Kasumi-1 (cell line): ENCODE results near the gene ABCA13.

Experiments
- DNase-seq, 2 experiments: peaks; one replicate each; lab custom pipeline; 2025; lab: John Stamatoyannopoulos, UW

The ABCA13 gene

GRCh38 chr7:48366096-48366495 is 194.8 kb downstream of the ABCA13 start:
- no peak for DNase-seq

- DNase-seq: no peak
These were observed 205.0 kb downstream of the ABCA13 start for GRCh38 chr7:48376263-48376662.

DNA sequence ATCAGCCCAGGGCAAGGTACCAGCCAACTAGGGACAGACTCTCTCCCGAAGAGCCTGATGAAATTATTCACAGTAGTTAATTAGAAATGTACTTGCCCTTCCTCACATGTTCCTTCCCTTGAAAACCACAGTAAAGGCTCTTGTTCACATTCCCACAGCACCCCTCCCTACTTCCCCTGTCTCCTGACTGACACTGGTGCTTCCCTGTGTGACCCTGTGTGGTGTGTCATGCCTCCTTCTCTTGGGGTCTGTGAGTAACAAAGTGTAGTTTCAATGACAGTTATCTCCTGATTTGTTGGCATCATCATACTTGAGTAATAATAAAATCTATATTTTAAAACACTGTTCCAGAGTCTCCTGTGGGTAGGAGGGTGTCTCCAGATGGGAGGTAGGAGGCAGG is 209.7 kb downstream of the ABCA13 start:
- DNase-seq: peak; percentile 7 to 9

GRCh38 chr7:48381571-48381970 is 210.3 kb downstream of the ABCA13 start:
- DNase-seq: no peak

DNA sequence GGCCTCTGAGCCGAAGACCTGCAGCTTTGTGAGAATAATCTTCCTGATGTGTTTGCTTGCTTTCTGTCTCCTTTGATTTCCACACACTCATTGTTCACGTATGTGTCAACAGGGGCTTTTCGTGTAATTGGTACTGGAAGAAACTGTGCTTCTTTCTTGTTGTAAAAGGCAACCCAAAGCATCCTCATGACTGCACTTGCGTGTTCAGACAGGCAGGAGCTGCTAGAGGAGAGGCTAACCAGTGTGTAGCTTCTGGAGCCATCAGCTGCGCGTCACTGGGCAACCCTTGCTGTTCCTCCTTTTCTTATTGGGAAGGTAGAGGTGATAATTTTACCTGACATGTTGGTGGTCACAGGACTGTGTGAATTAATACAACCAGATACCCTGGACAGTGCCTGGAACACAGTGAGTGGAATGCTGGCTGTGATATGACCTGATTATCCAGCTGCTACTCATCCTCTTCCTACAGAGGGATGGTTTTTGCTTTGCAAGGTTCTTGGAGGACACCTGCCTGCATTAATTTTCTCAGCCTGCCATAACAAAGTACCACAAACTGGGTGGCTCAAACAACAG is 213.0 kb downstream of the ABCA13 start:
- no peak for DNase-seq

- DNase-seq: no peak
These were observed 216.7 kb downstream of the ABCA13 start for GRCh38 chr7:48387932-48388331.

DNA sequence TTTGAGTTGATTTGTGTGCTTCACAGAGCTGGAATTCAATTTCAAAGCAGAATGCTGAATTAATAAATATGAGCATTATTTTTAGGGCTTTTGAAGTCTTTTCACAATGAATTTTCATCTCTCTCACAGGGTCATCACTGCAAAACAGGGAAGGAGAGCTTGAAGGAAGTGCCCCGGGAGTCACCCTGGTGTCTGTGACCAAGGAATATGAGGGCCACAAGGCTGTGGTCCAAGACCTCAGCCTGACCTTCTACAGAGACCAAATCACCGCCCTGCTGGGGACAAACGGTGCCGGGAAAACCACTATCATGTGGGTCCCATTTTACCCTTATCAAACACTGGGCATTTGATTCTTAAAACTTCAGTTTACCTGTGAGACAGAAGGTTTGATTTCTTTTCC is 217.7 kb downstream of the ABCA13 start:
- DNase-seq: no peak

GRCh38 chr7:48389977-48390376 is 218.7 kb downstream of the ABCA13 start:
- peak; percentile 81 to 83 for DNase-seq

DNA sequence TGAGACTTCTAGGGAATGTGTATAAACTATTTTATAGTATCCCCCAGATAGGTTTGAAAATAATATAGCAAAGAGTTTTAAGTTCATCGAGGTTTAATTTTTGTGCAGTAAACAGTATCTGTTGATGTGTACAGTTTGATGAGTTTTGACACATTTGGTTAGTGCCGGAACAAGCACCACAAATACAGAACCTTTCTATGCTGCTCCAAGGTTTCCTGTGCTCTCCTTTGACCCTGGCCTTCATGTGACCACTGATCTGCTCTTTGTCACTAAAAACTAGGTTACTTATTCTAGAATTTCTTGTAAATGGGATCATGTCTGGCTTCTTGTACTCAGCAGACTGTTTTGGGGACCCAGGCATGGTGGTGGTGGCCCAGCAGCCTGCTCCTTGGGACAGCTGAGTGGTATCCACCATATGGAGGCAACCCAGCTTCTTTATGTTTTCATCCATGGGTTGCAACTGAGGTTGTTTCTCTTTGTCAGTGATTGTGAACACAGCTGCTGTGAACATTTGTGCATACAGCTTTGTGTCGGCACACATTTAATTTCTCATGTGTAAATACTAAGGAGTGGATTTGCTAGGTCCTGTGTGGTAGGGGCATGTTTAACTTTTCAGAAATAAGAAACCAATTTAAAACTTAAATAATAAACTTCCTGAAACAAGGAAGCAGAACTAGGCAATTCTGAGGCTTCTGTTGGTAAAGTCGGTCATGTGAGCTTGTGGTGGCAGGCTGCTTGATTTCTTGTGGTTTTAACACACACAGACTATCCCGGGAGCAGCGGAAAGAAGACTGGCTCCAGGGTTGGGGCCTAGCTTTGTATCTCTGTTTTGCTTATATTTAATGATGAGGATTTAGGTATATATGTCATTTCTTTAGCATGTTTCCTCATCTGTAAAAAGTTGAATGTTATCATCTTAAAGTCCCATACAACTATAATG is 219.4 kb downstream of the ABCA13 start:
- peak; percentile 87 to 93 for DNase-seq

DNA sequence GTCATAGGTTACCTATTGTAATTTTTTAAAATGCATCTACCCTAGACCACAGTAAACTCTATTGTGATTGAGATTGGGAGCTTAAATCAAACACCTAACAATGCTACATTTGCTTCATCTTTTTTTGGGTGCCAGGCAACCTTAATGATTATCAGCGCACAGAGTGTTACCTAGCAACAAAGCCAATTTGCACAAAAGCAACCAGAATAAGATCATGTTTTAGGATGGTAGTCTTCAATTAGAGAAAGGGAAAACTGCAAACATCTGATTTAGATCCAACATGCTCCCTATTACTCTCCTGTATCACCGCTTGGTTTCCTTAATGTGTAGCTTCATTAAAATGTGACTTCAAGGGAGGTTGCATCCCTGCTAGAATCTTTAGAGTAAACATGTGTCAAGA is 226.9 kb downstream of the ABCA13 start:
- no peak for DNase-seq

GRCh38 chr7:48402721-48403120 is 231.5 kb downstream of the ABCA13 start:
- no peak for DNase-seq

- DNase-seq: no peak
These were observed 237.5 kb downstream of the ABCA13 start for GRCh38 chr7:48408731-48409130.

DNA sequence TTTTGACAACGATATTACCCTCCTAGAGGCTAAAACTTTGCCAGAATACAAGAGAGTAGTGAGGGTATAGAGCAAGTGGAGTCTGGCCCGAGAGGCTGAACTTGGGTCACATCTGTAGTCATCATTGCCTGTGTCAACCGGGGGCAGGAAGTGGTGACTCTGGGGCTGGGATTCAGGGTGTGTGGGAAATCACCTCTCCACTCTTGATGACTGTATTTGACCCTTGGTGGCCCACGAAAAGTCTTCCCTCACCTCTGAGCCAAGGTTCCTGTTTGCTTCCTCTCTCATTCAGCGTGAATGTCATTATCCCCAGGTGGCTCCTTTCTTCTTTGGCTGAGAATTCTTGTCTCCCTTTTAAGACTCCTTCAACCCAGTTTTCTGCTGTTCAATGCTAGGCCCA is 240.4 kb downstream of the ABCA13 start:
- no peak for DNase-seq

GRCh38 chr7:48414011-48414732 is 242.9 kb downstream of the ABCA13 start:
- DNase-seq: no peak

GRCh38 chr7:48416327-48416908 is 245.2 kb downstream of the ABCA13 start:
- no peak for DNase-seq

DNA sequence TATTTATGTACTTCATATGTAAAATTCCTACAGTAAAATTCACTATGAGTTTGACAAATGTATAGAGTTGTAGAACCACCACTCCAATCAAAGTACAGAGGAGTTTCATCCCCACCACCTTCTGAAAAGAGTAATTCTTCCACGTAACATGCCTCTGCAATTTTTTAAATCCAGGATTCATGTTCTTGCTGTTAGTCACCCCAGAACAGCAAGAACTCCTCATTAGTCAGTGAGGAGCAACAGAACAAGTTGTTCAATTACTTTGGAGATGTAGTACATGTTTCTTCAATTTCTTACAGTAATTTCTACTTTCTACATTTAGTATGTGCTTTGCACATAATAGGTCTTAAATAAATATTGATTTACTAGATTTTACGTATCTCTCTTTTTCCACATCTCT is 248.1 kb downstream of the ABCA13 start:
- DNase-seq: no peak

DNA sequence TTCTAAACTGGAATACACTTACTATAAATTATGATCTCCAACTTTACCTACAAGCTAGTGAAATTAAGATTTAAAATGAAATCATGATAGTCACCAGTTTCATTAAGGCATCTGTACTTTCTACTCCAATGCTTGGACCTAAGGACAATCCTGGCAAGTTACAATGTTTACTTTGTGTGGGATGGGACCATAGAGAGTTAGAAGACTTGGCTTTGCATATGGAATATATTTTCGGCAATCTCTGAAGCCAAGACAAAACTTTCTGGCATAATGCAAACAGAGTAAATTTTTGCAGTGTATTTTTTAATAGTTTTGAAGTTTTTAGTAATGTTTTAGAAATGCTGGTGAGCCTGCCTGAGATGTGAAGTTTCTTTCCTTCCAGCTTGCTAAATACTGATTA is 248.9 kb downstream of the ABCA13 start:
- no peak for DNase-seq

DNA sequence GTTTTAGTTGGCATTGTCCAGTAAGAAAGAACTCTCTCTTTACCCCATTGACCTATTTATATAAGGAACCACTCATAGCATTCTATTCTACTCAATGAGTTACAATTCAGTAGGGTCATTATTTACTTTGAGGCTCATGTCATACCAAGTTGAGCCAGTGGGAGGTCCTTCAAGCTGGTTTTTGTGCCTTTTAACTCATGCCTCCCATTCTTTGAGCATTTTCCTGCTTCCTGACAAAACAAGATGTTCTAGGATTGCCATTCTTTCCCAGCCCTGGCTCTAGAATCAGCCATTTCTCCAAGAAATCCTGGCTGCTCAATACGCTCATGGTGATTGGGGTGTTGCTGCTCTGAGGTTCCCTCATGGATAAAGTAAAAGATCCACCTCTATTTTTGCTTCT is 250.1 kb downstream of the ABCA13 start:
- DNase-seq: no peak

DNA sequence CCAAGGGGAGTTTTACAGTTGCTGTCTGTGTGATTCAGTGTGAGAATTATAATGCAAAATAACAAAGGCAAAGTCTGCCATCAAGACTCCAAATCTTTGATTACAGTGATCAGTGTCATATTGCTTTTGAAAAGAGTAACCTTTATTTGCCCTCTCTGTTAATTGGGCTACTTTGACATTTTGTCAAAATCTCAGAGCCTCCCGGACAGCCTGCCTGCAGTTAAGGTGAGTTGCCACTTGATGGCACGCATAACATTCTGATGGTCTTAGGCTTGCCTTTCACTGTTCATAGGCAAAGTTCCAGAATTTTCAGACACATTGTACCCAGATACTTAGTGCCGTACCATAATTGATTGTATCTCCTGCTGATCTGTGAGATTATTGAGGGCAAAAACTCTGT is 253.5 kb downstream of the ABCA13 start:
- DNase-seq: peak; percentile 51 to 54

GRCh38 chr7:48426331-48426965 is 255.2 kb downstream of the ABCA13 start:
- no peak for DNase-seq

GRCh38 chr7:48426966-48427555 is 255.8 kb downstream of the ABCA13 start:
- no peak for DNase-seq

DNA sequence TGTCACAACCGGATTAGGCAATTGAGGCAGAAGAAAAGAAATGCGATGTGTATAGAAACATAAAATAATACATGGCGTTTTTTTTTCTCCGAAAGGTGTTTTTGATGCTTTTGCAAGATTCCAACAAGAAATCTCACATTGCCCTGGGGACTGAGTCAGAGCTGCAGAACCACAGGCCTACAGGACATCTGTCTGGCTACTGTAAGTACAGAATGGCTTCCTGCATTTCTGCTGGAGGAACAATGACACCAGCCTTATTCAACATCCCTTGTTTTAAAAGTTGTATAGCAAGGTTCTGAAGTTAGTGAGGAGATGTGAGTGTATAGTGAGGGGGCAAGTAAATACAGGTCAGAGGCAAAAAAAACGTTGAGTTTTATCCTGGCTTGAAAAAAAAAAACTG is 256.4 kb downstream of the ABCA13 start:
- no peak for DNase-seq
